HepG2 (cell line): ENCODE measurements around the gene C14orf93. TPM values are rescaled to one million over a fixed set of nuclear protein-coding genes. Genes with fewer than 3 reads are reported as not detected.

ENCODE experiments used
- DR1 ChIP-seq: sonication (generic); formaldehyde crosslinking; IDR thresholded peaks from 2 replicates; pipeline ENCODE4 v1.8.0; 2021; ENCODE audit warnings: mild to moderate bottlenecking, missing genetic modification reagents, inconsistent platforms
- ONECUT2 ChIP-seq: sonication (generic); formaldehyde crosslinking; IDR thresholded peaks from 2 replicates; pipeline ENCODE4 v1.4.0; 2020; ENCODE audit warnings: missing genetic modification reagents
- ZMAT3 ChIP-seq: sonication (generic); formaldehyde crosslinking; conservative IDR thresholded peaks from 2 replicates; pipeline ENCODE4 v1.7.0; 2021; ENCODE audit warnings: missing genetic modification reagents
- ZNF431 ChIP-seq: sonication (generic); formaldehyde crosslinking; IDR thresholded peaks from 2 replicates; pipeline ENCODE4 v1.9.0; 2022; ENCODE audit warnings: missing genetic modification reagents, low read depth, mild to moderate bottlenecking, borderline replicate concordance
- ZNF790 ChIP-seq: sonication (generic); formaldehyde crosslinking; IDR thresholded peaks from 2 replicates; pipeline ENCODE4 v1.8.0; 2022; ENCODE audit warnings: missing genetic modification reagents, mild to moderate bottlenecking, borderline replicate concordance
- ZNF816 ChIP-seq: sonication (generic); formaldehyde crosslinking; IDR thresholded peaks from 2 replicates; pipeline ENCODE4 v1.8.0; 2022; ENCODE audit warnings: missing genetic modification reagents, mild to moderate bottlenecking, borderline replicate concordance
- polyA plus RNA-seq, 8 experiments: library from polyadenylated mRNA; depleted of rRNA in 3 of 8; stranded (reverse) in 7 of 8; unstranded in 1 of 8; fragments of >200 nt; fragmentation: Illumina TruSeq in 4 of 8; extraction: Trizol in 4 of 8; gene quantifications; 2 replicates each; pipeline versions ENCODE4 v1.2.1 to v1.2.3, GENCODE V29; 2011 to 2016; ENCODE audit warnings: low read depth in 4 of 8, missing spikeins in 1 of 8, mixed read lengths in 1 of 8; ENCODE audit not compliant: insufficient read depth in 1 of 8
- total RNA-seq, 5 experiments: library from RNA; depleted of rRNA; stranded (reverse); fragments of >200 nt; fragmentation: Illumina TruSeq; extraction: Trizol; gene quantifications; 2 replicates each; pipeline ENCODE4 v1.2.3, GENCODE V29; 2016; ENCODE audit warnings: low read depth in 1 of 5
- TF ChIP-seq, protein P1 (sequence below): sonication (generic); formaldehyde crosslinking; IDR thresholded peaks from one replicate; pipeline ENCODE4 v1.5.1; 2020; ENCODE audit warnings: mild to moderate bottlenecking, missing genetic modification reagents; ENCODE audit errors: not compliant biosample characterization
- TF ChIP-seq, protein P2 (sequence below): sonication (generic); formaldehyde crosslinking; IDR thresholded peaks from 2 replicates; pipeline ENCODE4 v1.8.0; 2022; ENCODE audit warnings: mild to moderate bottlenecking, missing genetic modification reagents
- TF ChIP-seq, protein P3 (sequence below): sonication (generic); formaldehyde crosslinking; IDR thresholded peaks from 2 replicates; pipeline ENCODE4 v1.5.0; 2020; ENCODE audit warnings: mild to moderate bottlenecking, missing genetic modification reagents
- TF ChIP-seq, protein P4 (sequence below): IDR thresholded peaks from 2 replicates; pipeline ENCODE4 v1.6.1; 2016; ENCODE audit warnings: missing compliant biosample characterization, missing genetic modification reagents, borderline replicate concordance

C14orf93 gene
- total and polyA plus RNA-seq, 2 of the 13 experiments (the other 11 are each of a cell fraction or from before 2014, with no cell fraction given): 11.4 to 22.5 TPM

DNA sequence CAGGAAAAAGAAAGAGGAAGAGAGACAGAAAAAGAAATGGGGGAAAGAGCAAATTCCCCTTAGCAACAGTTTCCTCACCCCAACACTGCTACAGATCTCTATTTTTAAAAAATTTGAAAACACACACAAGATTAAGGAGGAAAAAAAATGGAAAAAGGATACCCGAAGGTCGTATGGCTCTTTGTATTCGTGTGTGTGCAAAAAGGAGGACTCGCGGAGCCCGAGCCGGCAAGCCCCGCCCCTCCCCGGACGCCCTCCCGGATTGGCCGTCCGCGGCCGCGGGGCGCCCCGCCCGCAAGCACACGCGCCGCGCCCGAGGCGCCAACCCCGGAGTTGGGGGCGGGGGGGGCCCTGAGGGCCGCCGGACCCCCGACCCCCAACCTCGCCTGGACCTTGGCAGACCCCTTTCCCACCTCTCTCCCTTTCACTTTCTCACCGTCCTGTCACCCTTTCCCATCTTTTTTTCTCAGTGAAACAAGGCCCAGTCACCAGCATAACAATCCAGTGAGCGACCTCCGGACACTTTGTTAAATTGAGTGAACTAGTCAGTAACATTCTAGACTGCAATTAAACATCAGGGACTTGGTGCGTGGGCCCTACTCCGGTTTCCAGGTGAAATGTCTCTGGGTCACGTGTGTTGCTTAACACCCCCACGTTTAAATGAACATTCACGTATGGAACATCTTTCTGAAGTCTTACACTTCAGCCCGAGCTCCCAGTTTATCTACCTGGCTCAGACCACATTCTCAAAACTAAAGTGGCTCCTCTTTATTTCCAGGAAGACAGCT lies at the start of gene C14orf93 (continued):
- TF ChIP-seq, protein P1, sequence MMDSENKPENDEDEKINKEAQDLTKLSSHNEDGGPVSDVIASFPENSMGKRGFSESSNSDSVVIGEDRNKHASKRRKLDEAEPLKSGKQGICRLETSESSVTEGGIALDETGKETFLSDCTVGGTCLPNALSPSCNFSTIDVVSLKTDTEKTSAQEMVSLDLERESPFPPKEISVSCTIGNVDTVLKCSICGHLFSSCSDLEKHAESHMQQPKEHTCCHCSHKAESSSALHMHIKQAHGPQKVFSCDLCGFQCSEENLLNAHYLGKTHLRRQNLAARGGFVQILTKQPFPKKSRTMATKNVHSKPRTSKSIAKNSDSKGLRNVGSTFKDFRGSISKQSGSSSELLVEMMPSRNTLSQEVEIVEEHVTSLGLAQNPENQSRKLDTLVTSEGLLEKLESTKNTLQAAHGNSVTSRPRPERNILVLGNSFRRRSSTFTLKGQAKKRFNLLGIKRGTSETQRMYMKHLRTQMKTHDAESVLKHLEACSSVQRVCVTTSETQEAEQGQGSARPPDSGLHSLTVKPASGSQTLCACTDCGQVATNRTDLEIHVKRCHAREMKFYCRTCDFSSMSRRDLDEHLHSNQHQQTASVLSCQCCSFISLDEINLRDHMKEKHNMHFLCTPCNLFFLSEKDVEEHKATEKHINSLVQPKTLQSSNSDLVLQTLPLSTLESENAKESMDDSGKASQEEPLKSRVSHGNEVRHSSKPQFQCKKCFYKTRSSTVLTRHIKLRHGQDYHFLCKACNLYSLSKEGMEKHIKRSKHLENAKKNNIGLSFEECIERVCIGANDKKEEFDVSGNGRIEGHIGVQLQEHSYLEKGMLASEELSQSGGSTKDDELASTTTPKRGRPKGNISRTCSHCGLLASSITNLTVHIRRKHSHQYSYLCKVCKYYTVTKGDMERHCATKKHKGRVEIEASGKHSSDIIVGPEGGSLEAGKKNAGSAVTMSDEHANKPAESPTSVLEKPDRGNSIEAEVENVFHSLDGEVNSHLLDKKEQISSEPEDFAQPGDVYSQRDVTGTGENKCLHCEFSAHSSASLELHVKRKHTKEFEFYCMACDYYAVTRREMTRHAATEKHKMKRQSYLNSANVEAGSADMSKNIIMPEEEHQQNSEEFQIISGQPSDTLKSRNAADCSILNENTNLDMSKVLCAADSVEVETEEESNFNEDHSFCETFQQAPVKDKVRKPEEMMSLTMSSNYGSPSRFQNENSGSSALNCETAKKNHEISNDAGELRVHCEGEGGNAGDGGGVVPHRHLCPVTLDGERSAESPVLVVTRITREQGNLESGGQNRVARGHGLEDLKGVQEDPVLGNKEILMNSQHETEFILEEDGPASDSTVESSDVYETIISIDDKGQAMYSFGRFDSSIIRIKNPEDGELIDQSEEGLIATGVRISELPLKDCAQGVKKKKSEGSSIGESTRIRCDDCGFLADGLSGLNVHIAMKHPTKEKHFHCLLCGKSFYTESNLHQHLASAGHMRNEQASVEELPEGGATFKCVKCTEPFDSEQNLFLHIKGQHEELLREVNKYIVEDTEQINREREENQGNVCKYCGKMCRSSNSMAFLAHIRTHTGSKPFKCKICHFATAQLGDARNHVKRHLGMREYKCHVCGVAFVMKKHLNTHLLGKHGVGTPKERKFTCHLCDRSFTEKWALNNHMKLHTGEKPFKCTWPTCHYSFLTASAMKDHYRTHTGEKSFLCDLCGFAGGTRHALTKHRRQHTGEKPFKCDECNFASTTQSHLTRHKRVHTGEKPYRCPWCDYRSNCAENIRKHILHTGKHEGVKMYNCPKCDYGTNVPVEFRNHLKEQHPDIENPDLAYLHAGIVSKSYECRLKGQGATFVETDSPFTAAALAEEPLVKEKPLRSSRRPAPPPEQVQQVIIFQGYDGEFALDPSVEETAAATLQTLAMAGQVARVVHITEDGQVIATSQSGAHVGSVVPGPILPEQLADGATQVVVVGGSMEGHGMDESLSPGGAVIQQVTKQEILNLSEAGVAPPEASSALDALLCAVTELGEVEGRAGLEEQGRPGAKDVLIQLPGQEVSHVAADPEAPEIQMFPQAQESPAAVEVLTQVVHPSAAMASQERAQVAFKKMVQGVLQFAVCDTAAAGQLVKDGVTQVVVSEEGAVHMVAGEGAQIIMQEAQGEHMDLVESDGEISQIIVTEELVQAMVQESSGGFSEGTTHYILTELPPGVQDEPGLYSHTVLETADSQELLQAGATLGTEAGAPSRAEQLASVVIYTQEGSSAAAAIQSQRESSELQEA (CRISPR knock-in tag): peak; percentile 18
- TF ChIP-seq, protein P2, sequence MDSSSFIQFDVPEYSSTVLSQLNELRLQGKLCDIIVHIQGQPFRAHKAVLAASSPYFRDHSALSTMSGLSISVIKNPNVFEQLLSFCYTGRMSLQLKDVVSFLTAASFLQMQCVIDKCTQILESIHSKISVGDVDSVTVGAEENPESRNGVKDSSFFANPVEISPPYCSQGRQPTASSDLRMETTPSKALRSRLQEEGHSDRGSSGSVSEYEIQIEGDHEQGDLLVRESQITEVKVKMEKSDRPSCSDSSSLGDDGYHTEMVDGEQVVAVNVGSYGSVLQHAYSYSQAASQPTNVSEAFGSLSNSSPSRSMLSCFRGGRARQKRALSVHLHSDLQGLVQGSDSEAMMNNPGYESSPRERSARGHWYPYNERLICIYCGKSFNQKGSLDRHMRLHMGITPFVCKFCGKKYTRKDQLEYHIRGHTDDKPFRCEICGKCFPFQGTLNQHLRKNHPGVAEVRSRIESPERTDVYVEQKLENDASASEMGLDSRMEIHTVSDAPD: no peak
- TF ChIP-seq ZNF790 (CRISPR knock-in tag): no peak; the same call in 1 of the 2 replicates
- TF ChIP-seq, protein P3, sequence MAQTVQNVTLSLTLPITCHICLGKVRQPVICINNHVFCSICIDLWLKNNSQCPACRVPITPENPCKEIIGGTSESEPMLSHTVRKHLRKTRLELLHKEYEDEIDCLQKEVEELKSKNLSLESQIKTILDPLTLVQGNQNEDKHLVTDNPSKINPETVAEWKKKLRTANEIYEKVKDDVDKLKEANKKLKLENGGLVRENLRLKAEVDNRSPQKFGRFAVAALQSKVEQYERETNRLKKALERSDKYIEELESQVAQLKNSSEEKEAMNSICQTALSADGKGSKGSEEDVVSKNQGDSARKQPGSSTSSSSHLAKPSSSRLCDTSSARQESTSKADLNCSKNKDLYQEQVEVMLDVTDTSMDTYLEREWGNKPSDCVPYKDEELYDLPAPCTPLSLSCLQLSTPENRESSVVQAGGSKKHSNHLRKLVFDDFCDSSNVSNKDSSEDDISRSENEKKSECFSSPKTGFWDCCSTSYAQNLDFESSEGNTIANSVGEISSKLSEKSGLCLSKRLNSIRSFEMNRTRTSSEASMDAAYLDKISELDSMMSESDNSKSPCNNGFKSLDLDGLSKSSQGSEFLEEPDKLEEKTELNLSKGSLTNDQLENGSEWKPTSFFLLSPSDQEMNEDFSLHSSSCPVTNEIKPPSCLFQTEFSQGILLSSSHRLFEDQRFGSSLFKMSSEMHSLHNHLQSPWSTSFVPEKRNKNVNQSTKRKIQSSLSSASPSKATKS: no peak
- no peak for TF ChIP-seq ZNF431 (CRISPR knock-in tag)
- TF ChIP-seq, protein P4, sequence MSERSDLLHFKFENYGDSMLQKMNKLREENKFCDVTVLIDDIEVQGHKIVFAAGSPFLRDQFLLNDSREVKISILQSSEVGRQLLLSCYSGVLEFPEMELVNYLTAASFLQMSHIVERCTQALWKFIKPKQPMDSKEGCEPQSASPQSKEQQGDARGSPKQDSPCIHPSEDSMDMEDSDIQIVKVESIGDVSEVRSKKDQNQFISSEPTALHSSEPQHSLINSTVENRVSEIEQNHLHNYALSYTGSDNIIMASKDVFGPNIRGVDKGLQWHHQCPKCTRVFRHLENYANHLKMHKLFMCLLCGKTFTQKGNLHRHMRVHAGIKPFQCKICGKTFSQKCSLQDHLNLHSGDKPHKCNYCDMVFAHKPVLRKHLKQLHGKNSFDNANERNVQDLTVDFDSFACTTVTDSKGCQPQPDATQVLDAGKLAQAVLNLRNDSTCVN: 0 out of 2 replicates have a peak, but pooled peaks have one; percentile 60
- TF ChIP-seq ZMAT3: no peak
- peak; percentile 96 for TF ChIP-seq ZNF816 (CRISPR knock-in tag)
- TF ChIP-seq DR1 (CRISPR knock-in tag): no peak
- no peak for TF ChIP-seq ONECUT2 (CRISPR knock-in tag)
